Neural cell (in vitro differentiated cells): ENCODE measurements around the gene PPP3CB.

Source experiments
- EP300 ChIP-seq: fragments of 450-650 bp; conservative IDR thresholded peaks from 2 replicates; pipeline ENCODE4 v1.6.1; 2014; ENCODE audit warnings: antibody characterized with exemption, mild to moderate bottlenecking, moderate library complexity; ENCODE audit not compliant: poor library complexity, severe bottlenecking
- EZH2 ChIP-seq: fragments of 200-600, 300-800 bp; shearing (Covaris generic), sonication (generic); IDR thresholded peaks from 2 replicates; pipeline ENCODE4 v1.6.1; 2014; ENCODE audit warnings: antibody characterized with exemption, low read length, borderline replicate concordance, mild to moderate bottlenecking; ENCODE audit not compliant: insufficient read depth, poor library complexity, severe bottlenecking
- TAF1 ChIP-seq: IDR thresholded peaks from 2 replicates; pipeline ENCODE4 v1.6.1; 2012; ENCODE audit warnings: low read depth
- TF ChIP-seq, protein P1 (sequence below): fragments of 450-650 bp; IDR thresholded peaks from 2 replicates; pipeline ENCODE4 v1.5.1; 2014; ENCODE audit warnings: antibody characterized with exemption, mild to moderate bottlenecking, moderate library complexity; ENCODE audit not compliant: poor library complexity, severe bottlenecking

- TF ChIP-seq, protein P1, sequence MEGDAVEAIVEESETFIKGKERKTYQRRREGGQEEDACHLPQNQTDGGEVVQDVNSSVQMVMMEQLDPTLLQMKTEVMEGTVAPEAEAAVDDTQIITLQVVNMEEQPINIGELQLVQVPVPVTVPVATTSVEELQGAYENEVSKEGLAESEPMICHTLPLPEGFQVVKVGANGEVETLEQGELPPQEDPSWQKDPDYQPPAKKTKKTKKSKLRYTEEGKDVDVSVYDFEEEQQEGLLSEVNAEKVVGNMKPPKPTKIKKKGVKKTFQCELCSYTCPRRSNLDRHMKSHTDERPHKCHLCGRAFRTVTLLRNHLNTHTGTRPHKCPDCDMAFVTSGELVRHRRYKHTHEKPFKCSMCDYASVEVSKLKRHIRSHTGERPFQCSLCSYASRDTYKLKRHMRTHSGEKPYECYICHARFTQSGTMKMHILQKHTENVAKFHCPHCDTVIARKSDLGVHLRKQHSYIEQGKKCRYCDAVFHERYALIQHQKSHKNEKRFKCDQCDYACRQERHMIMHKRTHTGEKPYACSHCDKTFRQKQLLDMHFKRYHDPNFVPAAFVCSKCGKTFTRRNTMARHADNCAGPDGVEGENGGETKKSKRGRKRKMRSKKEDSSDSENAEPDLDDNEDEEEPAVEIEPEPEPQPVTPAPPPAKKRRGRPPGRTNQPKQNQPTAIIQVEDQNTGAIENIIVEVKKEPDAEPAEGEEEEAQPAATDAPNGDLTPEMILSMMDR: no peak
- TF ChIP-seq EP300 (no peak), EZH2 (no peak), TAF1 (no peak)
These were observed 62.3 kb downstream of the PPP3CB start, which contains the start of gene MSS51 for GRCh38 chr10:73433538-73433867.
